Hematopoietic multipotent progenitor cell (in vitro differentiated cells): ENCODE data around the gene ZNF138. TPM values are rescaled to one million over a fixed set of nuclear protein-coding genes. Genes with fewer than 3 reads are reported as not detected.
"Not testable (repeated sequence)": the region's sequence is repeated elsewhere in the genome, so short reads cannot be mapped to it uniquely, and the experiment has no call there.

Source experiments
- DNase-seq, 3 donors: peaks; one replicate each; pipeline ENCODE4 v3.0.0-alpha.2; 2011 to 2015; ENCODE audit warnings: low read depth in 2 of 3, low spot score in 2 of 3
- total RNA-seq: library from RNA; depleted of rRNA; stranded (reverse); fragments of >200 nt; gene quantifications from one replicate; pipeline ENCODE4 v1.2.3, GENCODE V29; 2012

Gene ZNF138
- 4.3 TPM for total RNA-seq

GRCh38 chr7:64794171-64794844 is at the start of gene ZNF138:
ZNF138 (plus strand) TSS chr7:64794428; CDS start chr7:64794569, 141 bp downstream.
- peak; percentile 78 to 98 (median 95) for DNase-seq

GRCh38 chr7:64744680-64745079 is 49.5 kb upstream of the ZNF138 start:
- DNase-seq = no peak

- DNase-seq = no peak
Observed at GRCh38 chr7:64747802-64748201, 46.4 kb upstream of the ZNF138 start.

GRCh38 chr7:64753032-64753431 is 41.2 kb upstream of the ZNF138 start:
- DNase-seq = no peak

- no peak for DNase-seq
Observed at GRCh38 chr7:64755865-64756264, 38.4 kb upstream of the ZNF138 start.

DNA sequence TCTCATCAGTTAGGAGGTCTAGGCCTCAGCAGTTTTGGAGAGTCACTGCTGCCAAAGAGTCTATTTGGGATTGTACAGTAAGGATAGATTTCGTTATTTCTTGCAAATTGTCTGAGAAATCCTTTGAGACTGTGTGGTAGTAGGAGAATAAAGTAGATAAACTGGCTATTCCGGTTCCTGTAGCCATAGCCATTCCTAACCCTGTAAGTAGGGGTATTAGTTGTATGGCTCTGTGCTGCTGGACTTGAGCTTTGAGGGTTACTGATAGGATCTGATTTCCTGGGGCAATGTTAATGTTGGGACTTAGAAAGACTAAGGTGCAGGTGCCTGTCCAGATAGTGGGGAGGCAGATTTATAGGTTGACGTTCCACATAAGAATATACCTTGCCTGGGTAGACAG is 36.1 kb upstream of the ZNF138 start:
- DNase-seq = no peak

GRCh38 chr7:64768824-64769223 is 25.4 kb upstream of the ZNF138 start:
- no peak for DNase-seq

DNA sequence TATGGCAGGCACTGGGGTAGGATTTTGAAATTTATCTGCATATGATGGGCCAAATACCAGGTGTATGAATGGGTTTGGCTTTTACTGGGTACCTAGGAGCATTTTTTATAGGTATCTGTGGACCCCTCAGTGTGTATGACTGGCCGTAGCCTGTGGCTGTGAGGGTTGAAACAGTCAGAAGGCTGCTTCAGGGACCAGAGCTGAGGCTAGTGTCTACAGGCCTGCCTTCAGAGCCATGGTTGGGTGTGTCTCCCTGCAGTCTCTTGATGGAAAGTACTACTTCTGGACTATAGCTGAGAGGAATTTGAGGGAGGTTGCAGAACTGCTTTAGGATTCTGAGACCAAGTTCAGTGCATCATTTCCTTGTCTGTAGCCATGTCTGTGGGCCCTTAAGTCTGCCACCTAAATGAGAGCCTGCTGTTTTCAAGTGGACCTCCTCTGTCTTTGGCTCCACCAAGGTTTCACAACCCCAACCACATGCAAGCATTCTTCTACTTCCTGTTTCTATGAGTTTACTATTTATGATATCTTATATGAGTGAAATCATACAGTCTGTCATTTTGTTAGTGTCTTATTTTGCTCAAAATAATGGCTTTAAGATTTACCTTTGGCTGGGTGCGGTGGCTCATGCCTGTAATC is 19.9 kb upstream of the ZNF138 start:
- no peak for DNase-seq

DNA sequence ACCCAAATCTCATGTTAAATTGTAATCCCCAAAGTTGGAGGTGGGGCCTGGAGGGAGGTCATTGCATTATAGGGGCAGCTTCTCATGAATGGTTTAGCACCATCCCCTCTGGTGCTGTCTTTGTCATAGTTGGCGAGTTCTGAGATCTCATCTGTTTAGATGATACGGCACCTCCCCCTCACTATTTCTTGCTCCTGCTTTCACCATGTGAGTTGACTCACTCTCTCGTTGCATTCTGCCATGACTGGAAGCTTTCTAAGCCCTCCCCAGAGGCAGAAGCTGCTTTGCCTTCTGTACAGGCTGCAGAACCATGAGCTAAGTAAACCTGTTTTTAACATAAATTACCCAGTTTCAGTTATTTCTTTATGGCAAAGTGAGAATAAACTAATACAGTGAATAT is 18.9 kb upstream of the ZNF138 start:
- DNase-seq = no peak

- not testable (repeated sequence) for DNase-seq
Observed at GRCh38 chr7:64784842-64785241, 9.4 kb upstream of the ZNF138 start.

GRCh38 chr7:64787295-64787694 is 6.9 kb upstream of the ZNF138 start:
- no peak for DNase-seq

GRCh38 chr7:64789241-64789640 is 5.0 kb upstream of the ZNF138 start:
- DNase-seq = not testable (repeated sequence)

GRCh38 chr7:64793106-64793755 is 997 bp upstream of the ZNF138 start:
- no peak for DNase-seq

DNA sequence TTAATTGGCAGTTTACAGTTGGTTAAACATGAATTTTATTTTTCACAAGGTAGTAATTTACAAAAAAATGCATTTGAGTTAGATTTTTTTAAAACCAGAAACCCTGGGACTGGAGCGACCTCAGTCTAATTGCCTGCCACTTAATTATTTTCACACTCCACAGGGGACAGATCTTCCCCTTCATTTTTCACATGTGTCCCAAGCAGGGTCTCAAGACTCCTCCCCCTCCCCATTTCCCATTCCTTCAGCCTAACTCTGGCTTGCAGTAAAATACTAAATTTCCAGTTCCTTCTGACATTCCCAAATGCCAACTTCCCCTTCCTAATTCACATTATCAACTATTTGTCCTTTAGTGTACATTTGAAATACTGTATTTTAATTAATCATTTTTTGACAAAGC is 948 bp downstream of the ZNF138 start:
- DNase-seq = no peak

GRCh38 chr7:64799169-64799568 is 4.9 kb downstream of the ZNF138 start:
- DNase-seq = not testable (repeated sequence)

GRCh38 chr7:64802699-64803098 is 8.5 kb downstream of the ZNF138 start:
- no peak for DNase-seq

GRCh38 chr7:64807731-64808365 is 13.6 kb downstream of the ZNF138 start:
- DNase-seq = no peak

GRCh38 chr7:64811767-64812166 is 17.5 kb downstream of the ZNF138 start:
- no peak for DNase-seq

DNA sequence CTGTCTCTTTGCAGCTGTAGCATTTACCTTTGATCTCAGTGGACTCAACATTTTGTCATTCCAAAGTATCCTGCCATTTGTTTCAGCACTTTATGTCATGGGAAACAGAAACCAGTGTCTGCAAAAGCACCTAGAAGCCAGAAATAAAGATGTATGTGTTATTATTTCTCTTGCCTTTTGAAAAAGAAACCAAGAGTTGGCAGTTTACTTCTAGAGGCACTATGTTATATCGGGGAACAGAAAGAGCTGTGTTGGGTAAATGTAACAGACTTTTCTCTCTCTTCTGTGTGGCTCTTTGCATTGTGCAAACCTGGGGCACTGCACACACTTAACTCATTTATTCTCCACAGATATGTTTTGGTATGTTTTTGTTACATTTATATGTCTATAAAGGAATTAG is 36.7 kb downstream of the ZNF138 start:
- no peak for DNase-seq

GRCh38 chr7:64832136-64832535 is 37.9 kb downstream of the ZNF138 start:
- no peak for DNase-seq

GRCh38 chr7:64834989-64835388 is 40.8 kb downstream of the ZNF138 start:
- DNase-seq = no peak
